ENCODE measurements around the gene TMEM161A. TPM values are rescaled to one million over a fixed set of nuclear protein-coding genes. Genes with fewer than 3 reads are reported as not detected.

Gene TMEM161A
- total and polyA plus RNA-seq, 2 of the 13 experiments (the other 11 are each of a cell fraction or from before 2014, with no cell fraction given) = 25.9 to 31.4 TPM

DNA sequence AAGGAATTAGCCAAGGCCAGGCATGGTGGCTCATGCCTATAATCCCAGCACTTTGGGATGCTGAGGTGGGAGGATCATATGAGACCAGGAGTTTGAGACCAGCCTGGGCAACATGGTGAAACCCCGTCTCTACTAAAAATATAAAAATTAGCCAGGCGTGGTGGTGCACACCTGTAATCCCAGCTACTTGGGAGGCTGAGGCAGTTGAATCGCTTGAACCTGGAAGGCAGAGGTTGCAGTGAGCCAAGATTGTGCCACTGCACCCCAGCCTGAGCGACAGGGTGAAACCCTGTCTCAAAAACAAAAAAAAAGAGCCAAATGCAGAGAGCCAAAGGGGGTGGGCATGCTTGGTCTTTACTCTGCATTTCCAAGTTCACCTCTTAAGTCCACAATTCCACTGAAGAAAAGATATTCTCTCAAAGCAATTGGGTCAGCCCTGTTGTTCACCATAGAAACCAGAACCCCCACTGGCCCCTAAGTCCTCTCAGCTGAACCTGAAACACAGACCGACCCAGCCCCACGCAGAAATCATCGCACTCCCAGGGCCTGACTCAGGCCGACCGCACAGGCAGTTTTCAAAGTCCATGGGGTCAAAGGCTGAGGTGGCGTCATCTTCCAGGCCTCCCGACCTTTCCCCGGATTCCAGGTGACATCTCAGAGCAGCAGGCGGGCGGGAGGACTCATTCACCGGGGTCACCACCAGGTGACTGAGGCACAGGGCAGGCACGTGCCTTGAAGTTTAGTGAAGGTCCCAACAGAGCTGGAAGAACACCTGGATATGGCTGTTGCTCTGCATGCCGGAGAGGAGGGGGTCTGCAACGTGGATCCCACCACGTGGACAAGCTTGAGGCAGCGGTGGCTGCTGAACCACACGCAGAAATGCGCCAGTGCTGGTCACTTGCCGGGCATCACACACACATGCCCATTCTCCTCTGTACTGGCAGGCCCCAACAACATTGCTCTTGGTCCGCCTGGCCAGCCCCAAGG lies 41.3 kb downstream of the TMEM161A start (continued):
- TF ChIP-seq SOX6 (IDR thresholded peaks at IDR 0.05) = no peak
- peak; percentile 91 for TF ChIP-seq SOX6 (CRISPR knock-in tag; IDR thresholded peaks at IDR 0.05)
- TF ChIP-seq, protein P1, sequence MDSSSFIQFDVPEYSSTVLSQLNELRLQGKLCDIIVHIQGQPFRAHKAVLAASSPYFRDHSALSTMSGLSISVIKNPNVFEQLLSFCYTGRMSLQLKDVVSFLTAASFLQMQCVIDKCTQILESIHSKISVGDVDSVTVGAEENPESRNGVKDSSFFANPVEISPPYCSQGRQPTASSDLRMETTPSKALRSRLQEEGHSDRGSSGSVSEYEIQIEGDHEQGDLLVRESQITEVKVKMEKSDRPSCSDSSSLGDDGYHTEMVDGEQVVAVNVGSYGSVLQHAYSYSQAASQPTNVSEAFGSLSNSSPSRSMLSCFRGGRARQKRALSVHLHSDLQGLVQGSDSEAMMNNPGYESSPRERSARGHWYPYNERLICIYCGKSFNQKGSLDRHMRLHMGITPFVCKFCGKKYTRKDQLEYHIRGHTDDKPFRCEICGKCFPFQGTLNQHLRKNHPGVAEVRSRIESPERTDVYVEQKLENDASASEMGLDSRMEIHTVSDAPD (CRISPR knock-in tag; IDR thresholded peaks at IDR 0.05) = peak; percentile 94
- TF ChIP-seq SRSF9 (IDR thresholded peaks at IDR 0.05; ENCODE audit: borderline replicate concordance, insufficient read depth, low read depth, low read length, poor library complexity, severe bottlenecking) = no peak
- no peak for TF ChIP-seq KMT2A (CRISPR knock-in tag; IDR thresholded peaks at IDR 0.05)
- TF ChIP-seq MEIS1 (CRISPR knock-in tag; IDR thresholded peaks at IDR 0.05; ENCODE audit: borderline replicate concordance) = peak; percentile 63; the same call in 1 of the 2 replicates
- TF ChIP-seq, protein P2, sequence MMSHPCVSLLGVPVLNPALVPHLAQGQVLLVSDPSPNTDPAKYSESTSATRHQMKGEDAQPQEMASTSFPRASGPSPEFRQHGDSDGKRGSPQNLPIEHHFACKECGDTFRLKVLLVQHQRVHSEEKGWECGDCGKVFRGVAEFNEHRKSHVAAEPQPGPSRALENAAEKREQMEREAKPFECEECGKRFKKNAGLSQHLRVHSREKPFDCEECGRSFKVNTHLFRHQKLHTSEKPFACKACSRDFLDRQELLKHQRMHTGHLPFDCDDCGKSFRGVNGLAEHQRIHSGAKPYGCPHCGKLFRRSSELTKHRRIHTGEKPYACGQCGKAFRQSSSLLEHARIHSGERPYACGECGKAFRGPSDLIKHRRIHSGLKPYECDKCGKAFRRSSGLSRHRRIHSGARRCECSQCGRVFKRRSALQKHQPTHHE (CRISPR knock-in tag; IDR thresholded peaks at IDR 0.05; ENCODE audit: borderline replicate concordance) = peak; percentile 91; the same call in 1 of the 2 replicates
- TF ChIP-seq SMAD1 (CRISPR knock-in tag; IDR thresholded peaks at IDR 0.05; ENCODE audit: borderline replicate concordance, low read depth) = 0 out of 2 replicates have a peak, but pooled peaks have one; percentile 24
- no peak for TF ChIP-seq RARG (CRISPR knock-in tag; IDR thresholded peaks at IDR 0.05; ENCODE audit: low read depth)
- TF ChIP-seq, protein P3, sequence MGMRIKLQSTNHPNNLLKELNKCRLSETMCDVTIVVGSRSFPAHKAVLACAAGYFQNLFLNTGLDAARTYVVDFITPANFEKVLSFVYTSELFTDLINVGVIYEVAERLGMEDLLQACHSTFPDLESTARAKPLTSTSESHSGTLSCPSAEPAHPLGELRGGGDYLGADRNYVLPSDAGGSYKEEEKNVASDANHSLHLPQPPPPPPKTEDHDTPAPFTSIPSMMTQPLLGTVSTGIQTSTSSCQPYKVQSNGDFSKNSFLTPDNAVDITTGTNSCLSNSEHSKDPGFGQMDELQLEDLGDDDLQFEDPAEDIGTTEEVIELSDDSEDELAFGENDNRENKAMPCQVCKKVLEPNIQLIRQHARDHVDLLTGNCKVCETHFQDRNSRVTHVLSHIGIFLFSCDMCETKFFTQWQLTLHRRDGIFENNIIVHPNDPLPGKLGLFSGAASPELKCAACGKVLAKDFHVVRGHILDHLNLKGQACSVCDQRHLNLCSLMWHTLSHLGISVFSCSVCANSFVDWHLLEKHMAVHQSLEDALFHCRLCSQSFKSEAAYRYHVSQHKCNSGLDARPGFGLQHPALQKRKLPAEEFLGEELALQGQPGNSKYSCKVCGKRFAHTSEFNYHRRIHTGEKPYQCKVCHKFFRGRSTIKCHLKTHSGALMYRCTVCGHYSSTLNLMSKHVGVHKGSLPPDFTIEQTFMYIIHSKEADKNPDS (CRISPR knock-in tag; IDR thresholded peaks at IDR 0.05) = no peak
- TF ChIP-seq, protein P4, sequence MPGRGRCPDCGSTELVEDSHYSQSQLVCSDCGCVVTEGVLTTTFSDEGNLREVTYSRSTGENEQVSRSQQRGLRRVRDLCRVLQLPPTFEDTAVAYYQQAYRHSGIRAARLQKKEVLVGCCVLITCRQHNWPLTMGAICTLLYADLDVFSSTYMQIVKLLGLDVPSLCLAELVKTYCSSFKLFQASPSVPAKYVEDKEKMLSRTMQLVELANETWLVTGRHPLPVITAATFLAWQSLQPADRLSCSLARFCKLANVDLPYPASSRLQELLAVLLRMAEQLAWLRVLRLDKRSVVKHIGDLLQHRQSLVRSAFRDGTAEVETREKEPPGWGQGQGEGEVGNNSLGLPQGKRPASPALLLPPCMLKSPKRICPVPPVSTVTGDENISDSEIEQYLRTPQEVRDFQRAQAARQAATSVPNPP (CRISPR knock-in tag; IDR thresholded peaks at IDR 0.05) = peak; percentile 54; the same call in 1 of the 2 replicates
- TF ChIP-seq NFKBIZ (CRISPR knock-in tag; IDR thresholded peaks at IDR 0.05) = peak; percentile 80; the same call in 1 of the 2 replicates
- TF ChIP-seq EP300 (IDR thresholded peaks at IDR 0.05; ENCODE audit: low read depth in 2 of 2, low read length in 2 of 2) = peak; percentile 65 to 93; a peak in 3 of 4 replicates
- peak; percentile 87 for TF ChIP-seq EP300 (CRISPR knock-in tag; IDR thresholded peaks at IDR 0.05; ENCODE audit: borderline replicate concordance)
- TF ChIP-seq ZKSCAN1 (IDR thresholded peaks at IDR 0.05; ENCODE audit: low read length) = no peak
- peak; percentile 73; the same call in 1 of the 2 replicates for TF ChIP-seq ZNF776 (CRISPR knock-in tag; IDR thresholded peaks at IDR 0.05)
- TF ChIP-seq ZNF644 (CRISPR knock-in tag; IDR thresholded peaks at IDR 0.05; ENCODE audit: low read depth) = peak; percentile 31; the same call in 1 of the 2 replicates
- TF ChIP-seq, protein P5, sequence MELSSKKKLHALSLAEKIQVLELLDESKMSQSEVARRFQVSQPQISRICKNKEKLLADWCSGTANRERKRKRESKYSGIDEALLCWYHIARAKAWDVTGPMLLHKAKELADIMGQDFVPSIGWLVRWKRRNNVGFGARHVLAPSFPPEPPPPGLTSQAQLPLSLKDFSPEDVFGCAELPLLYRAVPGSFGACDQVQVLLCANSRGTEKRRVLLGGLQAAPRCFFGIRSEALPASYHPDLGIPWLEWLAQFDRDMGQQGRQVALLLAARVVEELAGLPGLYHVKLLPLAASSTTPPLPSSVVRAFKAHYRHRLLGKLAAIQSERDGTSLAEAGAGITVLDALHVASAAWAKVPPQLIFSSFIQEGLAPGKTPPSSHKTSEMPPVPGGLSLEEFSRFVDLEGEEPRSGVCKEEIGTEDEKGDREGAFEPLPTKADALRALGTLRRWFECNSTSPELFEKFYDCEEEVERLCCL (CRISPR knock-in tag; IDR thresholded peaks at IDR 0.05; ENCODE audit: borderline replicate concordance) = no peak
- TF ChIP-seq SALL1 (CRISPR knock-in tag; IDR thresholded peaks at IDR 0.05) = peak; percentile 97
- TF ChIP-seq HNF4A (CRISPR knock-in tag; IDR thresholded peaks at IDR 0.05) = peak; percentile 99
- peak; percentile 19; the same call in 1 of the 2 replicates for TF ChIP-seq STAG1 (CRISPR knock-in tag; IDR thresholded peaks at IDR 0.05)
